Measurements from ENCODE around the gene MSTO1.

GRCh38 chr1:155645648-155646047 lies 35.6 kb downstream of the MSTO1 start:
- TF ChIP-seq CTCF (IDR thresholded peaks at IDR 0.05) = no peak
- TF ChIP-seq POLR2A (IDR thresholded peaks at IDR 0.05) = no peak
